PC-3 (cell line): Measurements from ENCODE around the gene TMOD2. TPM values are rescaled to one million over a fixed set of nuclear protein-coding genes. Genes with fewer than 3 reads are reported as not detected.

Experiments
- ATAC-seq: fragments of 200-7000 bp; cut with Tn5 transposase; 2 replicates; pipeline ENCODE4 v1.9.1; 2020; ENCODE audit warnings: mild to moderate bottlenecking, moderate library complexity
- BruUV-seq: library from RNA; stranded (reverse); fragments of 400-500 nt; replicated peaks from 2 replicates; lab custom pipeline; 2021; lab: Mats Ljungman, UMichigan
- CTCF ChIA-PET: fragments of 300-600 bp; sonication (Branson Sonifier 250); formaldehyde crosslinking; loops from one replicate; lab custom pipeline; 2022; ENCODE audit warnings: antibody characterized with exemption; lab: Charles Lee
- POLR2A ChIA-PET: fragments of 300-600 bp; sonication (Branson Sonifier 250); formaldehyde crosslinking; loops from one replicate; lab custom pipeline; 2022; ENCODE audit warnings: antibody characterized with exemption; ENCODE audit not compliant: unreplicated experiment; lab: Charles Lee
- DNase-seq: peaks from one replicate; pipeline ENCODE4 v3.0.0-alpha.2; 2015
- H2AFZ ChIP-seq: fragments of 300-600 bp; sonication (generic); 2 replicates; pipeline ENCODE4 v1.6.0; 2016; ENCODE audit warnings: antibody characterized with exemption, low read length
- H3F3A ChIP-seq: fragments of 300-600 bp; sonication (generic); one replicate; pipeline ENCODE4 v1.6.0; 2017; ENCODE audit warnings: antibody characterized with exemption, low read length, control low read depth, mild to moderate bottlenecking; ENCODE audit not compliant: unreplicated experiment
- H3K27ac ChIP-seq: fragments of 300-600 bp; sonication (generic); 2 replicates; pipeline ENCODE4 v1.5.1; 2016; ENCODE audit warnings: mild to moderate bottlenecking, low read length
- H3K27me3 ChIP-seq: fragments of 300-600 bp; sonication (generic); 2 replicates; pipeline ENCODE4 v1.6.1; 2016; ENCODE audit warnings: low read length, mixed read lengths
- H3K36me3 ChIP-seq: fragments of 300-600 bp; sonication (generic); 2 replicates; pipeline ENCODE4 v1.6.1; 2016; ENCODE audit warnings: low read depth, mixed run types, low read length, mixed read lengths
- H3K4me1 ChIP-seq: fragments of 300-600 bp; sonication (generic); 2 replicates; pipeline ENCODE4 v1.5.1; 2016; ENCODE audit warnings: low read length; ENCODE audit not compliant: insufficient read depth
- H3K4me2 ChIP-seq: fragments of 300-600 bp; sonication (generic); 2 replicates; pipeline ENCODE4 v1.6.0; 2016; ENCODE audit warnings: low read length
- H3K4me3 ChIP-seq: fragments of 300-600 bp; sonication (generic); 2 replicates; pipeline ENCODE4 v1.5.1; 2016; ENCODE audit warnings: mild to moderate bottlenecking, low read length, mixed read lengths
- H3K79me2 ChIP-seq: fragments of 300-600 bp; sonication (generic); 2 replicates; pipeline ENCODE4 v1.6.1; 2017; ENCODE audit warnings: low read length, mixed read lengths
- H3K9ac ChIP-seq: fragments of 300-600 bp; sonication (generic); 2 replicates; pipeline ENCODE4 v1.6.0; 2016; ENCODE audit warnings: mild to moderate bottlenecking, low read length
- H3K9me2 ChIP-seq: fragments of 300-600 bp; sonication (generic); replicated peaks from 2 replicates; pipeline ENCODE4 v1.6.1; 2016; ENCODE audit warnings: mixed run types, low read length, mixed read lengths
- H3K9me3 ChIP-seq: fragments of 300-600 bp; sonication (generic); 2 replicates; pipeline ENCODE4 v1.6.1; 2016; ENCODE audit warnings: low read length, mixed read lengths
- H4K20me1 ChIP-seq: fragments of 300-600 bp; sonication (generic); 2 replicates; pipeline ENCODE4 v1.6.1; 2016; ENCODE audit warnings: low read length, mixed read lengths
- CTCF ChIP-seq: fragments of 300-600 bp; sonication (generic); conservative IDR thresholded peaks from 2 replicates; pipeline ENCODE4 v1.5.1; 2017; ENCODE audit warnings: antibody characterized with exemption, low read depth, mild to moderate bottlenecking, low read length
- EZH2 ChIP-seq: fragments of 300-600 bp; sonication (generic); IDR thresholded peaks from one replicate; pipeline ENCODE4 v1.6.1; 2017; ENCODE audit warnings: antibody characterized with exemption, mild to moderate bottlenecking, low read length; ENCODE audit not compliant: unreplicated experiment
- EZH2phosphoT487 ChIP-seq: fragments of 300-600 bp; sonication (generic); IDR thresholded peaks from 2 replicates; pipeline ENCODE4 v1.6.1; 2018; ENCODE audit warnings: mild to moderate bottlenecking, antibody characterized with exemption, low read length, borderline replicate concordance
- intact Hi-C: fragments of 100-400 bp; cut with micrococcal nuclease; formaldehyde crosslinking; loops from 2 replicates; pipeline ENCODE4 v1.9.0; 2023
- total RNA-seq: library from RNA; depleted of rRNA; stranded (reverse); fragments of >200 nt; gene quantifications from 2 replicates; pipeline ENCODE4 v1.2.3, GENCODE V29; 2014

The TMOD2 gene
- total RNA-seq, 1 experiment from 2014 or later, result 0.95 TPM

- intact Hi-C loops, result loop anchor here (5.0 kb wide), 1 partner anchor 36 kb away; no protein-coding TSS in a partner anchor
- DNase-seq (peak; percentile 42), ATAC-seq (peak; percentile 41)
- Histone ChIP-seq H3K36me3 (no peaks in the 10 kb centered on the region), H3K79me2 (peaks cover 93% of the 10 kb centered on the region), H4K20me1 (peaks cover 48% of the 10 kb centered on the region), H3K27me3 (no peaks in the 10 kb centered on the region), H3K4me1 (peaks cover 42% of the 10 kb centered on the region), H3K9ac (no peak overlapping the region), H2AFZ (no peak overlapping the region), H3F3A (peaks cover 10% of the 10 kb centered on the region), H3K9me2 (no peaks in the 10 kb centered on the region), H3K4me3 (peak overlapping the region; percentile 40), H3K27ac (peak overlapping the region; percentile 12; the same call in 1 of the 2 replicates), H3K4me2 (peak overlapping the region; percentile 70), H3K9me3 (no peaks in the 10 kb centered on the region)
- TF ChIP-seq CTCF (no peak), EZH2phosphoT487 (no peak), EZH2 (no peak)
- POLR2A ChIA-PET, result interaction anchor here (0.7 kb wide), 1 partner anchor 957 kb away, joined by 3 read pairs; no protein-coding TSS in a partner anchor
- CTCF ChIA-PET, result no interaction called here
- no TSS peak for BruUV-seq
Observed at GRCh38 chr15:51833772-51834171, 82.4 kb downstream of the TMOD2 start.

GRCh38 chr15:51837792-51838251 lies 86.4 kb downstream of the TMOD2 start:
- Histone ChIP-seq H3K4me2 (no peak overlapping the region), H3K9ac (no peak overlapping the region), H3K9me3 (no peaks in the 10 kb centered on the region), H3K4me1 (peaks cover 34% of the 10 kb centered on the region), H4K20me1 (peaks cover 37% of the 10 kb centered on the region), H3K27me3 (no peaks in the 10 kb centered on the region), H3K4me3 (no peak overlapping the region), H3K79me2 (peaks cover 100% of the 10 kb centered on the region), H2AFZ (no peak overlapping the region), H3F3A (peaks cover 10% of the 10 kb centered on the region), H3K27ac (no peak overlapping the region), H3K9me2 (no peaks in the 10 kb centered on the region), H3K36me3 (no peaks in the 10 kb centered on the region)
- CTCF ChIA-PET, result no interaction called here
- ATAC-seq (no peak), DNase-seq (no peak)
- POLR2A ChIA-PET, result no interaction called here
- intact Hi-C loops, result no loop called here
- no peak for TF ChIP-seq EZH2phosphoT487
- no peak for TF ChIP-seq EZH2
- no peak for TF ChIP-seq CTCF
- BruUV-seq, result no TSS peak

- H2AFZ ChIP-seq, result no peak overlapping the region
- H3K36me3 ChIP-seq, result no peaks in the 10 kb centered on the region
- H3K4me2 ChIP-seq, result no peak overlapping the region
- H4K20me1 ChIP-seq, result peaks cover 32% of the 10 kb centered on the region
- no peaks in the 10 kb centered on the region for H3K27me3 ChIP-seq
- no peak overlapping the region for H3K9ac ChIP-seq
- H3K79me2 ChIP-seq, result peaks cover 100% of the 10 kb centered on the region
- intact Hi-C loops, result no loop called here
- ATAC-seq (no peak), DNase-seq (no peak)
- no peak overlapping the region for H3K4me3 ChIP-seq
- TF ChIP-seq EZH2 (no peak), CTCF (no peak), EZH2phosphoT487 (no peak)
- CTCF ChIA-PET, result interaction anchor here (0.6 kb wide), 1 partner anchor 68 kb away, joined by 6 read pairs; no protein-coding TSS in a partner anchor
- no TSS peak for BruUV-seq
- H3K9me2 ChIP-seq, result no peaks in the 10 kb centered on the region
- POLR2A ChIA-PET, result no interaction called here
- H3F3A ChIP-seq, result peaks cover 9% of the 10 kb centered on the region
- H3K9me3 ChIP-seq, result no peaks in the 10 kb centered on the region
- no peak overlapping the region for H3K27ac ChIP-seq
- peaks cover 34% of the 10 kb centered on the region for H3K4me1 ChIP-seq
Observed at GRCh38 chr15:51838270-51838669, 86.9 kb downstream of the TMOD2 start.
